GM12865 (cell line): ENCODE results near the gene FXYD4.
A peak's percentile ranks its signal among the peaks of the same experiment; 100 is the strongest.

ENCODE experiments used
- DNase-seq: peaks from one replicate; pipeline ENCODE4 v3.0.0; 2010; ENCODE audit warnings: low read depth
- H3K4me3 ChIP-seq: 2 replicates; pipeline ENCODE4 v1.5.1; 2011; ENCODE audit warnings: mild to moderate bottlenecking, low read depth, low read length, control low read depth
- TF ChIP-seq, protein P1 (sequence below): IDR thresholded peaks from 2 replicates; pipeline ENCODE4 v1.5.1; 2011; ENCODE audit warnings: low read length, control low read depth, low read depth, inconsistent platforms; ENCODE audit not compliant: insufficient read depth; ENCODE audit errors: missing control alignments

FXYD4 gene

DNA sequence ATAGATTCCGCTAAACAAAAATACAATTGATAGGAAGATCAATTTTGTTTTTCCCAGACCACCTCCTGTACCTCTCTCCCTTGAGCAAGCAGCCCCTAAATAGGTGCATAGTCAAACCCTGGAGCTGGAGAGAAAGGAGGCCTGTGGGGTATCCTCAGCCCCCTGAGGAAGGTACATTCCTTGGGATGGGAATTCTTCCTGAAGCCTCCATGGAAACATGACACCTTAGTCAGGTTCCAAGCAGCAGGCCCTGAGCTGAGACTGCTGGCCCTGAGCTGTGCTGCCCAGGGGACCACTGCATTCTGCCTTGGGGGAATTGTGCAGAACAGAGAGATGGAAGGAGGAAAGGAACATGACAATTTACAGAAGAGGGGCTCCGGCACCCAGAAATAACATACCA lies 30.2 kb downstream of the FXYD4 start:
- peak overlapping the region; percentile 9 for H3K4me3 ChIP-seq
- DNase-seq: no peak
- TF ChIP-seq, protein P1, sequence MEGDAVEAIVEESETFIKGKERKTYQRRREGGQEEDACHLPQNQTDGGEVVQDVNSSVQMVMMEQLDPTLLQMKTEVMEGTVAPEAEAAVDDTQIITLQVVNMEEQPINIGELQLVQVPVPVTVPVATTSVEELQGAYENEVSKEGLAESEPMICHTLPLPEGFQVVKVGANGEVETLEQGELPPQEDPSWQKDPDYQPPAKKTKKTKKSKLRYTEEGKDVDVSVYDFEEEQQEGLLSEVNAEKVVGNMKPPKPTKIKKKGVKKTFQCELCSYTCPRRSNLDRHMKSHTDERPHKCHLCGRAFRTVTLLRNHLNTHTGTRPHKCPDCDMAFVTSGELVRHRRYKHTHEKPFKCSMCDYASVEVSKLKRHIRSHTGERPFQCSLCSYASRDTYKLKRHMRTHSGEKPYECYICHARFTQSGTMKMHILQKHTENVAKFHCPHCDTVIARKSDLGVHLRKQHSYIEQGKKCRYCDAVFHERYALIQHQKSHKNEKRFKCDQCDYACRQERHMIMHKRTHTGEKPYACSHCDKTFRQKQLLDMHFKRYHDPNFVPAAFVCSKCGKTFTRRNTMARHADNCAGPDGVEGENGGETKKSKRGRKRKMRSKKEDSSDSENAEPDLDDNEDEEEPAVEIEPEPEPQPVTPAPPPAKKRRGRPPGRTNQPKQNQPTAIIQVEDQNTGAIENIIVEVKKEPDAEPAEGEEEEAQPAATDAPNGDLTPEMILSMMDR: no peak

DNA sequence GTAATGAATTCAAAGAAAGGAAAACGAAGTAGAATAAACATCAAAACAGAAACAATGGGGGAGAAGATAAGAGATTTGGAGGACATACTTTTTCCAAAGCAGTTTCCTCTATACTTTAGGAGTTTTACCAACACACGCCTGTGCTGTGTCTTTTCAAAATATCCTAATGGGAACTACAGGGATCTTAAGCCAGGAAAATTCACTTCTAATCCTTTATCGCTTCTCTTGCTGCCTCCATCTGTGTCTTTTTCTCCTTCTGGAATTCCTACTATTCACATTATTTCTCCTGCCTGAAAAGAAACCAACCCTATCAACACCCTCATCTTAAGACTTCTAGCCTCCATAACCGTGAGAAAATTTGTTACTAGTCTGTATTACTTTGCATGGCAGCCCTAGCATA lies 30.7 kb downstream of the FXYD4 start:
- H3K4me3 ChIP-seq: peak overlapping the region; percentile 9
- no peak for DNase-seq
- TF ChIP-seq, protein P1: no peak

DNA sequence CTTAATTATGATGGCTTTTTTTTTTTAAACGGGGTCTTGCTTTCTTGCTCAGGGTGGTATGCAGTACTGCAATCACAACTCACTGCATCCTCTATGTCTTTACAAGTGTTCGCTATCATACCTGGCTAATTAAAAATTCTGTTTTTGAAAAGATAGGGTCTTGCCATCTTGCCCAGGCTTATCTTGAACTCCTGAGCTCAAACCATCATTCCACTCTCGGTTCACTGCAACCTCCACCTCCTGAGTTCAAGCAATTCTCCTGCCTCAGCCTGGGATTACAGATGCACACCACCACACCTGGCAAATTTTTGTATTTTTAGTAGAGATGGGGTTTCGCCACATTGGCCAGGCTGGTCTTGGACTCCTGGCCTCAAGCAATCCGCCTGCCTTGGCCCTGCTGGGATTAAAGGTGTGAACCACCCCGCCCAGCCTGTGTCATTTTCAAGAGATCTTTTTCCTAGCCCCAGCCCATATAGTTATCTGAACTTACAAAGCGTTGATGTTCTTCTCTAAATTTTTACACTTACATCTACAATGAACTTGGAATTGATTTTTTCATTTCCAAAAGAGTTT lies 31.5 kb downstream of the FXYD4 start:
- H3K4me3 ChIP-seq: peak overlapping the region; percentile 2; the same call in 1 of the 2 replicates
- TF ChIP-seq, protein P1: no peak
- no peak for DNase-seq

- peak overlapping the region; percentile 80 for H3K4me3 ChIP-seq
- DNase-seq: no peak
- TF ChIP-seq, protein P1: no peak
These were observed 32.7 kb downstream of the FXYD4 start for GRCh38 chr10:43403911-43404703.

GRCh38 chr10:43404704-43405084 lies 33.3 kb downstream of the FXYD4 start:
- TF ChIP-seq, protein P1: no peak
- no peak for DNase-seq
- peak overlapping the region; percentile 80 for H3K4me3 ChIP-seq

- DNase-seq: peak; percentile 74
- TF ChIP-seq, protein P1: no peak
- peak overlapping the region; percentile 80 for H3K4me3 ChIP-seq
These were observed 35.7 kb downstream of the FXYD4 start for GRCh38 chr10:43407148-43407575.
